H1 (cell line): Measurements from ENCODE around the gene NECTIN2. TPM values are rescaled to one million over a fixed set of nuclear protein-coding genes. Genes with fewer than 3 reads are reported as not detected.

Source experiments
- CTCF ChIA-PET: fragments of 300-600 bp; sonication (Branson Sonifier 250); formaldehyde crosslinking; loops from one replicate; lab custom pipeline; 2021; ENCODE audit not compliant: partially characterized antibody; lab: Charles Lee
- POLR2A ChIA-PET: fragments of 300-600 bp; sonication (Branson Sonifier 250); formaldehyde crosslinking; loops from one replicate; lab custom pipeline; 2021; ENCODE audit warnings: inconsistent platforms; ENCODE audit not compliant: partially characterized antibody; lab: Charles Lee
- DNase-seq, 2 experiments: peaks; one replicate each; pipeline versions ENCODE4 v3.0.0 to v3.0.0-alpha.2; 2010 to 2022; ENCODE audit warnings: low spot score in 2 of 2, low read depth in 1 of 2, mixed read lengths in 1 of 2
- FAIRE-seq: peaks from 2 replicates; lab custom pipeline; 2011; peaks lifted over from hg19 to GRCh38; lab: Jason Lieb, UNC
- H2AFZ ChIP-seq: 2 replicates; pipeline ENCODE4 v1.8.1; 2012; ENCODE audit warnings: low read length, inconsistent platforms
- H2AK5ac ChIP-seq: 2 replicates; pipeline ENCODE4 v1.6.1; 2013; ENCODE audit warnings: low read depth, low read length
- H2BK120ac ChIP-seq: replicated peaks from 2 replicates; pipeline ENCODE3; 2013; ENCODE audit warnings: low read depth, low read length, inconsistent platforms
- H2BK12ac ChIP-seq: 2 replicates; pipeline ENCODE4 v1.6.1; 2013; ENCODE audit warnings: low read depth, low read length
- H2BK15ac ChIP-seq: 2 replicates; pipeline ENCODE4 v1.6.1; 2013; ENCODE audit warnings: low read length
- H2BK20ac ChIP-seq: 2 replicates; pipeline ENCODE4 v1.6.1; 2013; ENCODE audit warnings: low read length
- H2BK5ac ChIP-seq: 2 replicates; pipeline ENCODE4 v1.6.1; 2013; ENCODE audit warnings: low read depth, low read length
- H3K14ac ChIP-seq: 2 replicates; pipeline ENCODE4 v1.6.1; 2013; ENCODE audit warnings: inconsistent platforms; ENCODE audit not compliant: insufficient read length
- H3K18ac ChIP-seq: 2 replicates; pipeline ENCODE4 v1.6.1; 2013; ENCODE audit warnings: low read length; ENCODE audit errors: extremely low read depth
- H3K23ac ChIP-seq: 2 replicates; pipeline ENCODE4 v1.6.1; 2013; ENCODE audit warnings: inconsistent platforms; ENCODE audit not compliant: insufficient read length
- H3K23me2 ChIP-seq: 2 replicates; pipeline ENCODE4 v1.6.1; 2013; ENCODE audit warnings: low read depth, low read length
- H3K27ac ChIP-seq: 2 replicates; pipeline ENCODE4 v1.6.1; 2011; ENCODE audit warnings: low read depth, low read length, inconsistent platforms
- H3K27me3 ChIP-seq, 4 experiments: replicated peaks in 1 of 4; 1 replicate in 1 of 4; 2 replicates in 3 of 4; pipeline versions ENCODE4 v1.6.1 to v1.8.1; 2011 to 2013; ENCODE audit warnings: low read length in 3 of 4, mild to moderate bottlenecking in 3 of 4, inconsistent platforms in 2 of 4, mixed read lengths in 2 of 4, moderate library complexity in 1 of 4; ENCODE audit not compliant: control insufficient read depth in 3 of 4, insufficient read depth in 3 of 4; ENCODE audit errors: extremely low read depth in 1 of 4
- H3K36me3 ChIP-seq, 4 experiments: 2 replicates each; pipeline versions ENCODE4 v1.6.1 to v1.8.1; 2011 to 2013; ENCODE audit warnings: mild to moderate bottlenecking in 4 of 4, low read length in 3 of 4, moderate library complexity in 2 of 4, control low read depth in 1 of 4, inconsistent platforms in 1 of 4; ENCODE audit not compliant: insufficient read depth in 4 of 4, control insufficient read depth in 2 of 4
- H3K4ac ChIP-seq: replicated peaks from 2 replicates; pipeline ENCODE3; 2013; ENCODE audit warnings: low read length, low read depth, mixed read lengths, inconsistent platforms; ENCODE audit not compliant: insufficient read length
- H3K4me1 ChIP-seq, 4 experiments: replicated peaks in 1 of 4; 1 replicate in 1 of 4; 2 replicates in 3 of 4; pipeline versions ENCODE4 v1.6.1 to v1.8.1; 2011 to 2013; ENCODE audit warnings: low read length in 3 of 4, inconsistent platforms in 2 of 4, mixed read lengths in 1 of 4; ENCODE audit not compliant: insufficient read depth in 4 of 4, control insufficient read depth in 3 of 4
- H3K4me2 ChIP-seq, 2 experiments: 2 replicates each; pipeline versions ENCODE4 v1.6.1 to v1.8.1; 2011 to 2013; ENCODE audit warnings: low read depth in 2 of 2, low read length in 2 of 2, control low read depth in 1 of 2, inconsistent platforms in 1 of 2, mild to moderate bottlenecking in 1 of 2; ENCODE audit not compliant: insufficient read depth in 1 of 2
- H3K4me3 ChIP-seq, 4 experiments: fragments of 200-600, 300-600 bp in 1 of 4; sonication (generic), shearing (Covaris generic), sonication (Bioruptor Twin) in 1 of 4; 2 replicates each; pipeline versions ENCODE4 v1.5.1 to v1.8.1; 2011 to 2016; ENCODE audit warnings: low read length in 4 of 4, low read depth in 3 of 4, control low read depth in 2 of 4, inconsistent platforms in 2 of 4, mild to moderate bottlenecking in 2 of 4, mixed read lengths in 1 of 4, moderate library complexity in 1 of 4; ENCODE audit not compliant: insufficient read depth in 2 of 4; ENCODE audit errors: extremely low read depth in 1 of 4
- H3K56ac ChIP-seq: replicated peaks from 2 replicates; pipeline ENCODE3; 2013; ENCODE audit warnings: low read depth, mild to moderate bottlenecking, mixed read lengths, low read length, inconsistent platforms; ENCODE audit not compliant: insufficient read length
- H3K79me1 ChIP-seq: 2 replicates; pipeline ENCODE4 v1.6.1; 2013; ENCODE audit warnings: low read depth, low read length, control low read depth
- H3K79me2 ChIP-seq, 2 experiments: 2 replicates each; pipeline versions ENCODE4 v1.6.1 to v1.8.1; 2012 to 2013; ENCODE audit warnings: low read length in 2 of 2, mild to moderate bottlenecking in 2 of 2, inconsistent platforms in 1 of 2; ENCODE audit not compliant: insufficient read depth in 2 of 2, control insufficient read depth in 1 of 2
- H3K9ac ChIP-seq, 4 experiments: replicated peaks in 1 of 4; 1 replicate in 1 of 4; 2 replicates in 3 of 4; pipeline versions ENCODE4 v1.6.1 to v1.8.1; 2011 to 2013; ENCODE audit warnings: low read depth in 3 of 4, low read length in 3 of 4, control low read depth in 2 of 4, mild to moderate bottlenecking in 2 of 4, moderate library complexity in 2 of 4, inconsistent platforms in 1 of 4; ENCODE audit errors: extremely low read depth in 1 of 4
- H3K9me3 ChIP-seq, 2 experiments: 2 replicates each; pipeline versions ENCODE4 v1.6.1 to v1.8.1; 2012 to 2013; ENCODE audit warnings: mild to moderate bottlenecking in 2 of 2, moderate library complexity in 2 of 2, control low read depth in 1 of 2, inconsistent platforms in 1 of 2, low read depth in 1 of 2, low read length in 1 of 2, mixed read lengths in 1 of 2; ENCODE audit not compliant: insufficient read depth in 2 of 2
- H4K20me1 ChIP-seq, 2 experiments: replicated peaks in 1 of 2; 2 replicates each; pipeline versions ENCODE3 to v1.8.1; 2011 to 2013; ENCODE audit warnings: inconsistent platforms in 2 of 2, low read length in 2 of 2, mild to moderate bottlenecking in 1 of 2; ENCODE audit not compliant: insufficient read depth in 2 of 2, control insufficient read depth in 1 of 2
- H4K5ac ChIP-seq: 2 replicates; pipeline ENCODE4 v1.6.1; 2013; ENCODE audit warnings: low read length, low read depth, mixed read lengths, inconsistent platforms; ENCODE audit not compliant: insufficient read length
- H4K8ac ChIP-seq: 2 replicates; pipeline ENCODE4 v1.8.0; 2013; ENCODE audit warnings: mild to moderate bottlenecking, moderate library complexity, low read length, inconsistent platforms; ENCODE audit not compliant: insufficient read depth; ENCODE audit errors: extremely low read depth
- H4K91ac ChIP-seq: replicated peaks from 2 replicates; pipeline ENCODE3; 2013; ENCODE audit warnings: low read length, mixed read lengths, inconsistent platforms; ENCODE audit not compliant: insufficient read length
- CEBPB ChIP-seq: IDR thresholded peaks from 2 replicates; pipeline ENCODE4 v1.6.1; 2012; ENCODE audit warnings: low read depth, low read length
- EZH2 ChIP-seq: fragments of 200-600 bp; sonication (generic); IDR thresholded peaks from 2 replicates; pipeline ENCODE4 v1.7.1; 2012; ENCODE audit warnings: low read depth, mild to moderate bottlenecking, moderate library complexity, low read length, inconsistent platforms; ENCODE audit not compliant: severe bottlenecking
- FOSL1 ChIP-seq: IDR thresholded peaks from 2 replicates; pipeline ENCODE4 v1.6.1; 2011; ENCODE audit warnings: mild to moderate bottlenecking, low read depth, low read length, moderate library complexity; ENCODE audit not compliant: insufficient read depth
- JUND ChIP-seq: IDR thresholded peaks from 2 replicates; pipeline ENCODE4 v1.6.1; 2011; ENCODE audit warnings: mild to moderate bottlenecking, improper control_type of control experiment, low read length
- SIN3A ChIP-seq, 2 experiments: IDR thresholded peaks in 1 of 2; conservative IDR thresholded peaks in 1 of 2; 2 replicates each; pipeline ENCODE4 v1.6.1; 2011 to 2012; ENCODE audit warnings: low read length in 2 of 2, improper control_type of control experiment in 1 of 2, low read depth in 1 of 2, mild to moderate bottlenecking in 1 of 2
- SIRT6 ChIP-seq: IDR thresholded peaks from one replicate; pipeline ENCODE4 v1.7.1; 2012; ENCODE audit warnings: low read length, inconsistent platforms
- SP2 ChIP-seq: IDR thresholded peaks from 2 replicates; pipeline ENCODE4 v1.6.1; 2012; ENCODE audit warnings: mild to moderate bottlenecking, low read length, inconsistent platforms
- TEAD4 ChIP-seq: IDR thresholded peaks from 2 replicates; pipeline ENCODE4 v1.6.1; 2012; ENCODE audit warnings: low read depth, low read length, inconsistent platforms, mixed read lengths
- USF2 ChIP-seq: IDR thresholded peaks from 2 replicates; pipeline ENCODE4 v1.6.1; 2011; ENCODE audit warnings: low read length, improper control_type of control experiment
- WGBS, 2 experiments: shearing (Covaris generic) in 1 of 2; methylation state at CpG; one replicate each; pipeline versions ENCODE4 v1.1.6 to v1.1.7; 2013 to 2015; ENCODE audit warnings: low lambda C conversion rate in 2 of 2, mixed read lengths in 2 of 2, inconsistent platforms in 1 of 2, low coverage in 1 of 2, missing lambda C conversion rate in 1 of 2; ENCODE audit not compliant: insufficient replicate concordance in 2 of 2, insufficient coverage in 1 of 2, insufficient read length in 1 of 2; ENCODE audit errors: extremely low coverage in 1 of 2, missing lambda C conversion rate in 1 of 2; 5-methylcytosine and 5-hydroxymethylcytosine counted together
- polyA plus RNA-seq, 7 experiments: library from polyadenylated mRNA; depleted of rRNA in 3 of 7; stranded (reverse) in 5 of 7; unstranded in 2 of 7; fragments of >200 nt in 5 of 7; fragments of 200-250 nt in 2 of 7; gene quantifications; 1 replicate in 5 of 7; 2 replicates in 1 of 7; 4 replicates in 1 of 7; pipeline versions ENCODE4 v1.2.1 to v1.2.3, GENCODE V29; 2011 to 2013; ENCODE audit warnings: missing spikeins in 2 of 7, mixed read lengths in 2 of 7
- total RNA-seq: library from RNA; stranded (reverse); fragmentation: NEBNext Ultra II Directional; extraction: Animal tissue kit (Norgen Biotek cat#: 25700); gene quantifications from 2 replicates; pipeline ENCODE4 v1.2.1, GENCODE V29; 2021
- TF ChIP-seq, protein P1 (sequence below), 3 experiments: IDR thresholded peaks; 1 replicate in 2 of 3; 2 replicates in 1 of 3; pipeline versions ENCODE4 v1.5.1 to v1.6.1; 2011; ENCODE audit warnings: low read length in 3 of 3, mild to moderate bottlenecking in 3 of 3, inconsistent platforms in 2 of 3, low read depth in 1 of 3, moderate library complexity in 1 of 3; ENCODE audit not compliant: insufficient read depth in 1 of 3; ENCODE audit errors: control extremely low read depth in 1 of 3

NECTIN2 gene
- total and polyA plus RNA-seq, 2 of the 8 experiments (the other 6 are each of a cell fraction or from before 2014, with no cell fraction given): 184 to 237 TPM

DNA sequence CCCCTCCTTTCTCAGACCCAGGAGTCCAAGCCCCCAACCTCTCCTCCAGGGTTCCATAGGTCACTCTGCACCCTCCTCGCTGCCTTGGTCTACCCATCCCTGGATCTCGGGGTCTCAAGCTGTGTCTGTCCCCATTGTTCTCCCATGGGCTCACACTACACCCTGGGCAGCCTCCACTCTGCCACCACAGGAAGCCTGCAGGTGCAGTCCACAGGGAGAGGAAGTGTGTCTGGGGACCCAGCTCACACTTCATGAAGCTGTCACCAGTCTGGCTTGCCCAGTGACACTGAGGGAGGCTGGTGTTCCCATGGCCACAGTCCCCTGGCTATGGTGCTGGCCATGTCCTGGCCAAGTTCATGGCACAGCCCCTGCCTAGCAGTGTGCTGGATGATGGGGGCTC is 5.3 kb downstream of the NECTIN2 start:
- H3K27ac ChIP-seq: no peak overlapping the region
- no peak overlapping the region for H3K14ac ChIP-seq
- TF ChIP-seq, protein P1, sequence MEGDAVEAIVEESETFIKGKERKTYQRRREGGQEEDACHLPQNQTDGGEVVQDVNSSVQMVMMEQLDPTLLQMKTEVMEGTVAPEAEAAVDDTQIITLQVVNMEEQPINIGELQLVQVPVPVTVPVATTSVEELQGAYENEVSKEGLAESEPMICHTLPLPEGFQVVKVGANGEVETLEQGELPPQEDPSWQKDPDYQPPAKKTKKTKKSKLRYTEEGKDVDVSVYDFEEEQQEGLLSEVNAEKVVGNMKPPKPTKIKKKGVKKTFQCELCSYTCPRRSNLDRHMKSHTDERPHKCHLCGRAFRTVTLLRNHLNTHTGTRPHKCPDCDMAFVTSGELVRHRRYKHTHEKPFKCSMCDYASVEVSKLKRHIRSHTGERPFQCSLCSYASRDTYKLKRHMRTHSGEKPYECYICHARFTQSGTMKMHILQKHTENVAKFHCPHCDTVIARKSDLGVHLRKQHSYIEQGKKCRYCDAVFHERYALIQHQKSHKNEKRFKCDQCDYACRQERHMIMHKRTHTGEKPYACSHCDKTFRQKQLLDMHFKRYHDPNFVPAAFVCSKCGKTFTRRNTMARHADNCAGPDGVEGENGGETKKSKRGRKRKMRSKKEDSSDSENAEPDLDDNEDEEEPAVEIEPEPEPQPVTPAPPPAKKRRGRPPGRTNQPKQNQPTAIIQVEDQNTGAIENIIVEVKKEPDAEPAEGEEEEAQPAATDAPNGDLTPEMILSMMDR (IDR thresholded peaks at IDR 0.05; ENCODE audit: control extremely low read depth in 1 of 3, insufficient read depth in 1 of 3, low read depth in 1 of 3, low read length in 3 of 3): no peak
- TF ChIP-seq USF2 (no peak), FOSL1 (no peak), SP2 (no peak), TEAD4 (no peak), SIRT6 (no peak), JUND (no peak), CEBPB (no peak), SIN3A (conservative IDR thresholded peaks at IDR 0.05 in 1 of 2, IDR thresholded peaks at IDR 0.05 in 1 of 2; ENCODE audit: low read depth in 1 of 2, low read length in 2 of 2) (no peak), EZH2 (no peak)

More for the DNA sequence above, 5.3 kb downstream of the NECTIN2 start:
- H2BK20ac ChIP-seq: no peak overlapping the region
- DNase-seq (no peak), FAIRE-seq (no peak)
- H2BK5ac ChIP-seq: peak overlapping the region; percentile 73; the same call in 1 of the 2 replicates
- ChIA-PET CTCF (interaction anchor here (1.2 to 1.6 kb wide), 2 partner anchors 52 to 67 kb away, joined by 3 to 4 read pairs; no protein-coding TSS in a partner anchor), POLR2A (interaction anchor here (0.6 to 6.6 kb wide), 7 partner anchors 15 to 221 kb away, joined by 3 to 65 read pairs (median 3); partner anchors contain the start of gene CLPTM1)
- peaks cover 33 to 35% of the 10 kb centered on the region in 2 experiments for H4K20me1 ChIP-seq
- H2BK120ac ChIP-seq: no peak overlapping the region
- H4K5ac ChIP-seq: no peak overlapping the region
- peaks cover 25 to 84% of the 10 kb centered on the region in 2 experiments for H3K79me2 ChIP-seq
- no peak overlapping the region for H2AK5ac ChIP-seq
- H3K23me2 ChIP-seq: peaks cover 14% of the 10 kb centered on the region
- H4K91ac ChIP-seq: no peak overlapping the region
- no peak overlapping the region for H3K18ac ChIP-seq
- no peak overlapping the region for H2BK15ac ChIP-seq
- H2AFZ ChIP-seq: no peak overlapping the region
- no peak overlapping the region for H3K4me2 ChIP-seq
- no peak overlapping the region for H3K56ac ChIP-seq
- WGBS, 2 experiments: 100% methylated on average over 2 of the region's 2 CpGs; no CpG with 5 or more reads in 1 of the 2 experiments
- H3K4ac ChIP-seq: no peak overlapping the region
- H3K4me3 ChIP-seq: no peak overlapping the region
- H3K23ac ChIP-seq: no peak overlapping the region
- H3K4me1 ChIP-seq: peaks cover 13 to 25% (median 15%) of the 10 kb centered on the region in 4 experiments
- no peaks in the 10 kb centered on the region for H3K9me3 ChIP-seq
- no peak overlapping the region for H2BK12ac ChIP-seq
- no peak overlapping the region for H3K9ac ChIP-seq
- peaks cover 0 to 5% (median 0%) of the 10 kb centered on the region in 4 experiments; a peak in 1 of 8 replicates for H3K36me3 ChIP-seq
- H4K8ac ChIP-seq: 0 out of 2 replicates have a peak overlapping the region, but pooled peaks have one; percentile 23
- peaks cover 15% of the 10 kb centered on the region for H3K79me1 ChIP-seq
- H3K27me3 ChIP-seq: no peaks in the 10 kb centered on the region
